RWPE2 (cell line): Measurements from ENCODE around the gene UNC5A.

ENCODE experiments used
- ATAC-seq: fragments of 200-7000 bp; cut with Tn5 transposase; 3 replicates; pipeline ENCODE4 v1.9.1; 2021; ENCODE audit warnings: low read depth
- DNase-seq: peaks from one replicate; pipeline ENCODE4 v3.0.0-alpha.2; 2020; ENCODE audit warnings: low spot score
- H3K27ac ChIP-seq: fragments of 450-650 bp; 2 replicates; pipeline ENCODE4 v1.5.1; 2017; ENCODE audit warnings: mild to moderate bottlenecking; ENCODE audit not compliant: poor library complexity, severe bottlenecking
- H3K27me3 ChIP-seq: fragments of 250-450 bp; sonication (Bioruptor Pico); 2 replicates; pipeline ENCODE4 v1.5.1; 2021; ENCODE audit warnings: mild to moderate bottlenecking, moderate library complexity; ENCODE audit not compliant: insufficient read depth, poor library complexity, severe bottlenecking
- H3K36me3 ChIP-seq: fragments of 250-450 bp; sonication (Bioruptor Pico); 2 replicates; pipeline ENCODE4 v1.5.1; 2020; ENCODE audit warnings: low read depth, mild to moderate bottlenecking, moderate library complexity
- H3K4me1 ChIP-seq: fragments of 250-450 bp; sonication (Bioruptor Pico); 2 replicates; pipeline ENCODE4 v1.5.1; 2021; ENCODE audit warnings: mild to moderate bottlenecking, moderate library complexity; ENCODE audit not compliant: insufficient read depth, poor library complexity, severe bottlenecking
- H3K4me3 ChIP-seq: fragments of 250-450 bp; sonication (Bioruptor Pico); 2 replicates; pipeline ENCODE4 v1.5.1; 2021; ENCODE audit warnings: mild to moderate bottlenecking, moderate library complexity; ENCODE audit not compliant: severe bottlenecking
- H3K9me3 ChIP-seq: fragments of 250-450 bp; sonication (Bioruptor Pico); 2 replicates; pipeline ENCODE4 v1.5.1; 2021; ENCODE audit warnings: mild to moderate bottlenecking, moderate library complexity; ENCODE audit not compliant: severe bottlenecking
- CTCF ChIP-seq: fragments of 450-650 bp; IDR thresholded peaks from one replicate; pipeline ENCODE4 v1.5.1; 2017; ENCODE audit warnings: mild to moderate bottlenecking, moderate library complexity; ENCODE audit not compliant: poor library complexity, severe bottlenecking

The UNC5A gene

DNA sequence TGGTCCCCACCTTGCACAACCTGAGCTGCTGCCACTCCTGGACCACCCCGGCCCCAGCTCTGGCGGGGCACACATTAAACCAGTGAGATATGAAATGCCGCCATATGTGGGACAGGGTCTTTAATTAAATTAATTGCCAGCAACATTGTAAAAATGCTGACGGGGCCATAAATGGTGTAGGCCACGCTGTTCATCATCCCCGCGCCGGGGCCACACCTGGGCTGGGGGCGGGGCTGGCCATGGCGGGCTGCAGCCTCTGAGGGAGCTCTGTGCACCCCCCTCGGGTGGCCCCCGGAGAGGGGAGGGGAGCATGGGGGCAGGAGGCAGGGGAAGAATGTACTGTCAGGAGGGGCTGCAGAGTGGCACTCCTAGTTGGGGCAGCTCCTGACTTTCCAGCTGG lies 41.0 kb downstream of the UNC5A start:
- Histone ChIP-seq H3K4me3 (no peak overlapping the region), H3K36me3 (no peaks in the 10 kb centered on the region), H3K9me3 (no peaks in the 10 kb centered on the region), H3K27ac (no peak overlapping the region), H3K4me1 (no peaks in the 10 kb centered on the region), H3K27me3 (peaks cover 15% of the 10 kb centered on the region)
- DNase-seq: no peak
- no peak for ATAC-seq
- TF ChIP-seq CTCF: no peak

DNA sequence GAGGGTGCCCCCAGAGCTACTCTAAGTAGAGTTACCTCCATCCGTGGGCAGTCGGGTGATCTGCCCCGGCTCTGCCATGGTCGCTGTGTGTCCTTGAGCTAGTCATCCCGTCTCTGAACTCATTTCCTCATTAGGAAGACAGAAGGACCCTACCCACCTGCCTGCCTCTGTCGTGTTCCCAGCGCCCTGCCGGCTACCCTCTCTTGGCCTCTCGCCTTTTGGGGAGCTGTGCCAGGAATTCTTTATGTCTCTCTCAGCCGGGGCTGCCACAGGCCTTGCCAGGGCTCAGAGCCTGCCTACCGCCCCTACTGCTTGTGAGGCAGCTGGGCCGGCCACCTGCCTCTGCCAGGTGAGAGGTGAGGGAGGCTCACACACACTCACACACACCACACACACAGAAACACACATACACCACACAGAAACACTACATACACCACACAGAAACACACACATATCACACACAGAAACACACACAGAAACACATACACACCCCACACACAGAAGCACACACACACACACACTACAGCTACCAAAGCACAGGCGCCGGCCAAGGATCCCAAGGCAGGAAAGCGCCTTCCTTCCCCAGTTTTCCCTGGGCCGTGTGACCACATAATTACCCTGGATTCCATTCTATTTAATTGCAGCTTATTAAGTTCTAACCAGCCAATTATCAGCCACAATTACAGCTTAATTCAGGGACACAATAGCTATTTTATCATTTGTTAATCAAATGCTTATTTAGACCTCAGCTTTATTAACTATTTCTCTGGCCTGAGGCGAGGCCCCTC lies 41.7 kb downstream of the UNC5A start:
- Histone ChIP-seq H3K36me3 (no peaks in the 10 kb centered on the region), H3K27ac (no peak overlapping the region)
- TF ChIP-seq CTCF: no peak

DNA sequence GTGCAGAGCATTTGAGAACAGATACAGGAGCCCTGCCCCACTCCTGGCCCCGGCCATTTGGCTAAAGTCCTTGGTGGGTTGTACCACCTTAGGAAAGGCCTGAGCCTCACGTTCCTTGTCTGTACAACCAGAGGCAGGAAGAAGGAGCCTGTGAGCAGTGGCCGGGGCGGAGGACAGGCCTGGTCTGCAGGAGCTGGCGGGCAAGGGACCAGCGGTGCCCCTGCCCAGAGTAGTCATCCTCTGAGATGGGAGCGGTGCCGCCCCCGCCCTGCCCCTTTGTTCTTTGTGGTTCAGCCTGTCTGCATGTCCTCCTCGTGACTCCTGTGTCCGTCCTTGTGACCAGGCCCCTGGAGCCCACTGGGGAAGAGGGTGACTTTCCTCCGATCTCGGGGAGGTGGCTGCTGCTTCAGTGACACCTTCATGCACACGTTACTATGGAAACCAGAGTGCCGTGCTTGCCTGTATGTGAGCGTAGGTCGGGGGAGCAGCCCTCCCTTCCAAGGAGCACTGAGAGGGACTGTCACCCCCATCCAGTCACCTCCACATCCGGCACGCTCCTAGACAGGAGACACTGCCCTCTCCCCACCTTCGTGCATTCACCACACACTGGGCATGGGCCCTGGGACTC lies 42.9 kb downstream of the UNC5A start:
- no peak for TF ChIP-seq CTCF
- no peak for ATAC-seq

More for the DNA sequence above, 41.7 kb downstream of the UNC5A start:
- Histone ChIP-seq H3K27me3 (peaks cover 21% of the 10 kb centered on the region), H3K4me1 (no peaks in the 10 kb centered on the region), H3K9me3 (no peaks in the 10 kb centered on the region), H3K4me3 (no peak overlapping the region)
- no peak for DNase-seq
- ATAC-seq: no peak

GRCh38 chr5:176854164-176854563 lies 43.8 kb downstream of the UNC5A start:
- ATAC-seq (no peak), DNase-seq (no peak)
- no peak overlapping the region for H3K4me3 ChIP-seq
- no peaks in the 10 kb centered on the region for H3K9me3 ChIP-seq
- no peak overlapping the region for H3K27ac ChIP-seq
- no peaks in the 10 kb centered on the region for H3K4me1 ChIP-seq
- TF ChIP-seq CTCF: no peak
- H3K36me3 ChIP-seq: no peaks in the 10 kb centered on the region
- peaks cover 35% of the 10 kb centered on the region for H3K27me3 ChIP-seq

More for the DNA sequence above, 42.9 kb downstream of the UNC5A start:
- Histone ChIP-seq H3K4me3 (no peak overlapping the region), H3K4me1 (no peaks in the 10 kb centered on the region), H3K36me3 (no peaks in the 10 kb centered on the region), H3K9me3 (no peaks in the 10 kb centered on the region), H3K27me3 (peaks cover 33% of the 10 kb centered on the region), H3K27ac (no peak overlapping the region)
- no peak for DNase-seq

GRCh38 chr5:176855598-176855997 lies 45.2 kb downstream of the UNC5A start:
- Histone ChIP-seq H3K9me3 (no peaks in the 10 kb centered on the region), H3K4me3 (no peak overlapping the region), H3K27me3 (peaks cover 39% of the 10 kb centered on the region), H3K4me1 (no peaks in the 10 kb centered on the region), H3K27ac (no peak overlapping the region), H3K36me3 (no peaks in the 10 kb centered on the region)
- ATAC-seq: no peak
- TF ChIP-seq CTCF: no peak
- DNase-seq: no peak
